ENCODE results near the gene STK25.

- TF ChIP-seq, protein P1, sequence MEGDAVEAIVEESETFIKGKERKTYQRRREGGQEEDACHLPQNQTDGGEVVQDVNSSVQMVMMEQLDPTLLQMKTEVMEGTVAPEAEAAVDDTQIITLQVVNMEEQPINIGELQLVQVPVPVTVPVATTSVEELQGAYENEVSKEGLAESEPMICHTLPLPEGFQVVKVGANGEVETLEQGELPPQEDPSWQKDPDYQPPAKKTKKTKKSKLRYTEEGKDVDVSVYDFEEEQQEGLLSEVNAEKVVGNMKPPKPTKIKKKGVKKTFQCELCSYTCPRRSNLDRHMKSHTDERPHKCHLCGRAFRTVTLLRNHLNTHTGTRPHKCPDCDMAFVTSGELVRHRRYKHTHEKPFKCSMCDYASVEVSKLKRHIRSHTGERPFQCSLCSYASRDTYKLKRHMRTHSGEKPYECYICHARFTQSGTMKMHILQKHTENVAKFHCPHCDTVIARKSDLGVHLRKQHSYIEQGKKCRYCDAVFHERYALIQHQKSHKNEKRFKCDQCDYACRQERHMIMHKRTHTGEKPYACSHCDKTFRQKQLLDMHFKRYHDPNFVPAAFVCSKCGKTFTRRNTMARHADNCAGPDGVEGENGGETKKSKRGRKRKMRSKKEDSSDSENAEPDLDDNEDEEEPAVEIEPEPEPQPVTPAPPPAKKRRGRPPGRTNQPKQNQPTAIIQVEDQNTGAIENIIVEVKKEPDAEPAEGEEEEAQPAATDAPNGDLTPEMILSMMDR (conservative IDR thresholded peaks at IDR 0.05; ENCODE audit: low read depth, low read length) = no peak
- TF ChIP-seq EZH2 (IDR thresholded peaks at IDR 0.05; ENCODE audit: borderline replicate concordance, low read depth, low read length, poor library complexity, severe bottlenecking) = no peak
Observed at GRCh38 chr2:241482126-241482955, 26.0 kb downstream of the STK25 start.

Measured in A673 (cell line).